Neuronal stem cell (in vitro differentiated cells): ENCODE data around the gene MTMR8.

Experiments used
- DNase-seq: peaks from one replicate; pipeline ENCODE4 v3.0.0-alpha.2; 2013; ENCODE audit warnings: low spot score
- H2AFZ ChIP-seq: one replicate; pipeline ENCODE4 v1.6.1; 2013; ENCODE audit warnings: mild to moderate bottlenecking, low read length, inconsistent platforms
- H2AK5ac ChIP-seq: 2 replicates; pipeline ENCODE4 v1.6.1; 2013; ENCODE audit warnings: low read depth, mild to moderate bottlenecking, inconsistent platforms, low read length, moderate library complexity, mixed read lengths
- H2BK120ac ChIP-seq: 2 replicates; pipeline ENCODE4 v1.6.1; 2013; ENCODE audit warnings: low read depth, mild to moderate bottlenecking, inconsistent platforms, low read length, moderate library complexity, mixed read lengths
- H2BK12ac ChIP-seq: one replicate; pipeline ENCODE4 v1.6.1; 2013; ENCODE audit warnings: low read length, inconsistent platforms
- H2BK15ac ChIP-seq: 2 replicates; pipeline ENCODE4 v1.6.1; 2013; ENCODE audit warnings: mild to moderate bottlenecking, low read length, inconsistent platforms, mixed read lengths
- H2BK5ac ChIP-seq: one replicate; pipeline ENCODE4 v1.6.1; 2013; ENCODE audit warnings: inconsistent platforms, mild to moderate bottlenecking, low read length, moderate library complexity
- H3K14ac ChIP-seq: one replicate; pipeline ENCODE4 v1.6.1; 2013; ENCODE audit warnings: low read length, inconsistent platforms
- H3K18ac ChIP-seq: 2 replicates; pipeline ENCODE4 v1.6.1; 2013; ENCODE audit warnings: low read length, inconsistent platforms
- H3K23ac ChIP-seq: 2 replicates; pipeline ENCODE4 v1.6.1; 2013; ENCODE audit warnings: low read depth, mild to moderate bottlenecking, mixed read lengths, low read length, inconsistent platforms; ENCODE audit not compliant: poor library complexity
- H3K27ac ChIP-seq: replicated peaks from 3 replicates; pipeline ENCODE4 v1.5.1; 2013; ENCODE audit warnings: low read length, inconsistent platforms
- H3K27me3 ChIP-seq, 3 experiments: 2 replicates each; pipeline ENCODE4 v1.6.1; 2013; ENCODE audit warnings: low read length in 3 of 3, mild to moderate bottlenecking in 2 of 3, inconsistent platforms in 1 of 3, low read depth in 1 of 3, mixed read lengths in 1 of 3, moderate library complexity in 1 of 3; ENCODE audit not compliant: control insufficient read depth in 3 of 3, insufficient read depth in 3 of 3
- H3K36me3 ChIP-seq, 2 donors: replicated peaks in 1 of 2; 2 replicates each; pipeline ENCODE4 v1.6.1; 2013; ENCODE audit warnings: low read length in 2 of 2; ENCODE audit not compliant: control insufficient read depth in 2 of 2, insufficient read depth in 2 of 2
- H3K4ac ChIP-seq: 2 replicates; pipeline ENCODE4 v1.6.1; 2013; ENCODE audit warnings: inconsistent platforms, mild to moderate bottlenecking, low read length, moderate library complexity
- H3K4me1 ChIP-seq, 2 donors: 1 replicate in 1 of 2; 2 replicates in 1 of 2; pipeline ENCODE4 v1.6.1; 2013; ENCODE audit warnings: low read length in 2 of 2, low read depth in 1 of 2; ENCODE audit not compliant: control insufficient read depth in 2 of 2, insufficient read depth in 1 of 2
- H3K4me2 ChIP-seq: one replicate; pipeline ENCODE4 v1.6.1; 2013; ENCODE audit warnings: mild to moderate bottlenecking, low read length, inconsistent platforms; ENCODE audit not compliant: insufficient read depth, poor library complexity, severe bottlenecking
- H3K4me3 ChIP-seq, 2 donors: 2 replicates each; pipeline ENCODE4 v1.5.1; 2013; ENCODE audit warnings: low read length in 2 of 2, mild to moderate bottlenecking in 2 of 2, inconsistent platforms in 1 of 2, moderate library complexity in 1 of 2
- H3K79me1 ChIP-seq: one replicate; pipeline ENCODE4 v1.6.1; 2013; ENCODE audit warnings: low read depth, mild to moderate bottlenecking, inconsistent platforms, low read length, moderate library complexity
- H3K9ac ChIP-seq: one replicate; pipeline ENCODE4 v1.6.1; 2013; ENCODE audit warnings: mild to moderate bottlenecking, low read depth, low read length, inconsistent platforms; ENCODE audit not compliant: poor library complexity
- H3K9me3 ChIP-seq, 2 donors: replicated peaks in 1 of 2; 2 replicates each; pipeline versions ENCODE3 to v1.6.1; 2013; ENCODE audit warnings: low read length in 2 of 2, mild to moderate bottlenecking in 2 of 2, inconsistent platforms in 1 of 2, low read depth in 1 of 2, mixed read lengths in 1 of 2, moderate library complexity in 1 of 2; ENCODE audit not compliant: control insufficient read depth in 2 of 2, insufficient read depth in 1 of 2
- H4K8ac ChIP-seq: one replicate; pipeline ENCODE4 v1.6.1; 2013; ENCODE audit warnings: low read depth, mild to moderate bottlenecking, inconsistent platforms, low read length, moderate library complexity
- H4K91ac ChIP-seq: one replicate; pipeline ENCODE4 v1.6.1; 2013; ENCODE audit warnings: low read length, low read depth, mild to moderate bottlenecking, inconsistent platforms; ENCODE audit not compliant: poor library complexity
- WGBS, 2 donors: extraction: QIAGEN DNeasy Blood & Tissue Kit; methylation state at CpG; one replicate each; pipeline ENCODE4 v1.1.7; 2013; ENCODE audit warnings: missing lambda C conversion rate in 2 of 2, mixed read lengths in 1 of 2; ENCODE audit not compliant: insufficient read length in 2 of 2, insufficient replicate concordance in 1 of 2; ENCODE audit errors: extremely low coverage in 2 of 2; 5-methylcytosine and 5-hydroxymethylcytosine counted together

MTMR8 gene

GRCh38 chrX:64398088-64398487 is 2.8 kb upstream of the MTMR8 start:
- Histone ChIP-seq H3K18ac (no peak overlapping the region), H3K27me3 (no peaks in the 10 kb centered on the region), H3K79me1 (no peaks in the 10 kb centered on the region), H4K91ac (no peak overlapping the region), H3K4me3 (no peak overlapping the region), H2BK12ac (no peak overlapping the region), H3K9me3 (no peaks in the 10 kb centered on the region), H3K4me2 (no peak overlapping the region), H3K4ac (no peak overlapping the region), H3K36me3 (no peaks in the 10 kb centered on the region), H2BK120ac (no peak overlapping the region), H3K4me1 (no peaks in the 10 kb centered on the region), H2BK15ac (no peak overlapping the region), H3K23ac (no peak overlapping the region), H4K8ac (no peak overlapping the region), H3K9ac (no peak overlapping the region), H2BK5ac (no peak overlapping the region), H2AK5ac (no peak overlapping the region), H3K14ac (no peak overlapping the region), H2AFZ (no peak overlapping the region), H3K27ac (no peak overlapping the region)
- WGBS, 2 donors, result no CpG with 5 or more reads among the region's 1 CpG
- no peak for DNase-seq

GRCh38 chrX:64395568-64395929 is 297 bp upstream of the MTMR8 start:
- no CpG with 5 or more reads among the region's 4 CpGs for WGBS, 2 donors
- no peak overlapping the region for H3K14ac ChIP-seq
- H3K36me3 ChIP-seq, result no peaks in the 10 kb centered on the region
- no peaks in the 10 kb centered on the region for H3K27me3 ChIP-seq
- no peak overlapping the region for H4K91ac ChIP-seq
- H3K27ac ChIP-seq, result no peak overlapping the region
- no peak overlapping the region for H2AK5ac ChIP-seq
- no peak overlapping the region for H3K23ac ChIP-seq
- no peak overlapping the region for H4K8ac ChIP-seq
- no peak overlapping the region for H2BK12ac ChIP-seq
- H3K4me3 ChIP-seq, result peak overlapping the region in 1 of 2 donors; percentile 63
- H3K9me3 ChIP-seq, result no peaks in the 10 kb centered on the region
- no peak overlapping the region for H2BK15ac ChIP-seq
- no peak overlapping the region for H3K18ac ChIP-seq
- H2AFZ ChIP-seq, result peak overlapping the region; percentile 91
- peak overlapping the region; percentile 69 for H3K4me2 ChIP-seq
- no peaks in the 10 kb centered on the region for H3K4me1 ChIP-seq
- H3K79me1 ChIP-seq, result no peaks in the 10 kb centered on the region
- H2BK5ac ChIP-seq, result no peak overlapping the region
- no peak overlapping the region for H3K4ac ChIP-seq
- no peak overlapping the region for H3K9ac ChIP-seq
- no peak for DNase-seq
- H2BK120ac ChIP-seq, result no peak overlapping the region

GRCh38 chrX:64394059-64394873 is 986 bp downstream of the MTMR8 start:
- Histone ChIP-seq H2AFZ (peak overlapping the region; percentile 91), H3K27ac (no peak overlapping the region), H3K79me1 (no peaks in the 10 kb centered on the region), H3K4me2 (peak overlapping the region; percentile 69), H2BK120ac (no peak overlapping the region), H4K8ac (no peak overlapping the region), H3K4me1 (no peaks in the 10 kb centered on the region), H3K14ac (no peak overlapping the region), H3K23ac (no peak overlapping the region), H2BK15ac (no peak overlapping the region), H4K91ac (no peak overlapping the region), H3K4ac (no peak overlapping the region), H2AK5ac (no peak overlapping the region), H3K36me3 (no peaks in the 10 kb centered on the region), H3K27me3 (no peaks in the 10 kb centered on the region), H3K4me3 (peak overlapping the region; percentile 63 to 84), H2BK12ac (no peak overlapping the region), H2BK5ac (no peak overlapping the region), H3K9me3 (no peaks in the 10 kb centered on the region), H3K9ac (no peak overlapping the region), H3K18ac (no peak overlapping the region)
- no peak for DNase-seq
- WGBS, 2 donors, result no CpG with 5 or more reads among the region's 12 CpGs

GRCh38 chrX:64389489-64389888 is 5.8 kb downstream of the MTMR8 start:
- Histone ChIP-seq H3K9ac (no peak overlapping the region), H3K27ac (no peak overlapping the region), H2BK120ac (no peak overlapping the region), H2AK5ac (no peak overlapping the region), H3K9me3 (no peaks in the 10 kb centered on the region), H3K4me1 (no peaks in the 10 kb centered on the region), H3K18ac (no peak overlapping the region), H2AFZ (no peak overlapping the region), H4K91ac (no peak overlapping the region), H3K79me1 (no peaks in the 10 kb centered on the region), H2BK15ac (no peak overlapping the region), H3K23ac (no peak overlapping the region), H2BK12ac (no peak overlapping the region), H4K8ac (no peak overlapping the region), H3K14ac (no peak overlapping the region), H3K27me3 (no peaks in the 10 kb centered on the region), H3K4ac (no peak overlapping the region), H3K36me3 (no peaks in the 10 kb centered on the region), H3K4me2 (no peak overlapping the region), H2BK5ac (no peak overlapping the region), H3K4me3 (no peak overlapping the region)
- no peak for DNase-seq
